ENCODE measurements around the gene RIMBP2.

The RIMBP2 gene

DNA sequence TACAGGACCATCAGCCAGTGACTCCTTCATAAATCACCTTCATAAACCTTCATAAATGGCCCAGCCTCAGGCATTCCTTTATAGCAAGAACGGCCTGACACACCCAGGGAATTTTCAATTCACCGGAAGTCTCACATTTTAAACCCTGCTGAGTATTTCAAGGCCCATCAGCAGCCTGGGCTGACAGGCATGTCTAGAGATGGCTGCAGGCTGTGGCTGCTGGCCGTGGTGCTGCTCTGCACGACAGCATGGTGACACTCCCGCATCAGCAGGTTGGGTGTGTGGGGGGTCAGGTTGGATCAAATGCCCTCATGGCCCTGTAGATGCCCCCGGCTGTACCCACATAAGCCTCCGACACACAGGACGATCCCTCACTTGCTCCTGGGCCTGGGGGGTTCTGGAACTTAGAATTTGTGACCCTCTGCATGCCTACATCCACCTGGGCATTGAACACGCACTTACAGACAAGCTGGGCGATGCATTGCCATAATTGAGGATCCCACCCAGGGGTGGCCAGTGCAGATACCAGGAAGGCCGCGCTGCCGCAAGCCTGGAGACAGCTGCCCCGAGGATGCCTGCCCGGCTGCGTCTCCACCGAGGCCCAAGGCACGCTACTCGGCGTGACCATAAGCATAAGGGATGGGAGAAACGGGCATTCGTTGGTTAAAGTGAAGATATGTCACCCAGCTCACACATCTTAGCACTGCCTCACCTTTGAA, 254.1 kb downstream of the RIMBP2 start:
- DNase-seq (ENCODE audit: low spot score), result no peak

GRCh38 chr12:130461447-130461815, 254.7 kb downstream of the RIMBP2 start:
- DNase-seq (ENCODE audit: low spot score), result no peak

DNA sequence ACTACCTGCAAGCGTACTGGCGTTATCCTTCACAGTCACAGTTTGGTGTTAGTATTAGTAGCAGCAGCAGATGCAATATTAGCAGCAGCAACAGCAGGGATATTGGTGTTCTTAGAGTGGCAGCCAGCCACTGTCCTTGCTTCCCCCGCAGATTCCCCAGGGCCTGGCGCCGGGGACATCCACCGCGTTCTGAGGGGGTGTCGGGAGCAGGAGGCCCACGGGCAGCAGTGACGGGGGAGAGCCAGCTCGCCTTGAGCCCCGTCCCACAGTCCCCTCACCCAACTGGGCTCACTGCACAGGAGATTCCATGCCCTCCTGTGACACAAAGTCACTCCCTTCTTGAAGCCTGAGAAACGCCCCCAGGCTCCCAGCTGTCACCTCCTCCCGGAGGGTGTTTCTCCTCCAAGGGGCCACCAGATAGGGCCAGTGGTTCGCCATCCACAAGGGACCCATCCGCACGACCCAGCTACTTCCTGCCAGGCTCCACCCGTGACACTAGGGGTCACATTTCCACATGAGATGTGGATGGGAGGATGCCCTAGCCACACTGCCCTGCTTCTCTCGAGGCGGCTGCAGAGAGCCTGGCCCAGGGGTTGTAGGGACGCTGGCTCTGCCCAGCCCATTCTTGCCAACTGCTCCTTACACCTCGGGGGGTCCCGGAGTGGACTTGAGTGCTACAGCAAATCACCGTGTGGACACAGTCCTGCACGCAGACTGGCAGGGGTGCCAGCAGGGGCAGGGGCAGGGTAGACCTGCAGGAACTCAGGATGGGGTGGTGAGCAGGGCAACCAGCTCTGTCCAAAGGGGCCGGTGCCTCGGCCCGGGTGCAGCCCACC, 255.3 kb downstream of the RIMBP2 start:
- DNase-seq (ENCODE audit: low spot score), result no peak

- DNase-seq (ENCODE audit: low spot score), result no peak
These were observed 256.2 kb downstream of the RIMBP2 start for GRCh38 chr12:130459916-130460315.

GRCh38 chr12:130458341-130458740, 257.8 kb downstream of the RIMBP2 start:
- DNase-seq (ENCODE audit: low spot score), result no peak

DNA sequence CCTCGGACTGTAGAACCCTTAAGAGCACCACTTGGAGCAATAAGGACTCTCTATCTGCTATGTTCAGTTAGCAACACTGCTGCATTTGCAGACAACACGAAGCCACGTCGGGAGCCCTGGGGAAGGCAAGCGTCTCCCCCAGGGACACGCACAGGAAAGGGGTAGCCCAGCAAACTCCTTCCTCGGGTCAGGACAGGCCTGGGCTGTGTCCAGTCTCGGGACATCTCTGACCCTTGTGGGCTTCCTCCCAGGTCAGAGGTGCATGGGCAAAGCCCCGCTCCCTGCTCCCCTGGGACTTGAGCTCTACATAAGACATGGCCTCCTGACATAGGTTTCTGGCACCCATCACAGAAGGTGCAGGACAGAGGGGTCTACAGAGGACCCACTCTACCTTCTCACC, 258.9 kb downstream of the RIMBP2 start:
- DNase-seq (ENCODE audit: low spot score), result no peak

GRCh38 chr12:130456375-130457199, 259.5 kb downstream of the RIMBP2 start:
- no peak for DNase-seq (ENCODE audit: low spot score)

DNA sequence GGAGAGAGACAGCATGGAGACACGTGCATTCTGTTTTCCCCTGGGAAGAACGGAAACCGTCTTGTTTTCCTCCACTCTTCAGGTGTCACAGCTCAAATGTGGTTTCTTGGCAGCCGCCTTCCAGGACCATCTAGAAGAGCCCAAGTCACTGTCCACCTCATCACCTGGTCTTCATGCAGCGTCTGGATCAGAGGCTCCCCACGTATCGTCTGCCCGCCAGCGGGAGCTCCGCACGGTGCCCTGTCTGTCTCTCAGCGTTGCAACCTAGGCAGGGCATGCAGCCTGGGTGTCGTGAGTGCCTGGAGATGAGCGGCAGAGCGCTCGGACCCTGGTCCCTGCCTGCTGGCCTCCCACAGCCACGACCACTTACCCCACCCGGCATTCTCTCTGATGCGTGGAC, 260.9 kb downstream of the RIMBP2 start:
- DNase-seq (ENCODE audit: low spot score), result no peak

- no peak for DNase-seq (ENCODE audit: low spot score)
These were observed 261.8 kb downstream of the RIMBP2 start for GRCh38 chr12:130454296-130454695.

- no peak for DNase-seq (ENCODE audit: low spot score)
These were observed 263.6 kb downstream of the RIMBP2 start for GRCh38 chr12:130452546-130452945.

- DNase-seq (ENCODE audit: low spot score), result no peak
These were observed 264.8 kb downstream of the RIMBP2 start for GRCh38 chr12:130451001-130451930.

DNA sequence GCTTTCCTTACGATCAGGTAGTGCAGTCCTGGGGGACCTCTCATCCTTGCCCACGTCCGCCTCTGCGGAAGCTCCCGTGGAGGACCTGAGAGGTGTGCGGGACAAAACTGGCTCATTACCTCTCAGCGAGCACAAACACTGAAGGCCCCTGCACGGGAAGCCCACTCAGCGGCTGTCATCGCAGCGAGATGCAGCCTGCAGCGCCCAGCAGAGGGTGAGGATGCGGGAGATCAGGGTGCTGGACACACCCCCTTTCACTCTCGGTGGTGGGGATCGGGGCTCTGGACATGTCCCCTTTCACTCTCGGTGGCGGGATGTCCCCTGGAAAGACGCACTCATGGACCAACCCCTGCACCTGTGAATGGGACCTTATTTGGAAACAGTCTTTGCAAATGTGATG, 266.8 kb downstream of the RIMBP2 start:
- no peak for DNase-seq (ENCODE audit: low spot score)

GRCh38 chr12:130448044-130448821, 267.9 kb downstream of the RIMBP2 start:
- no peak for DNase-seq (ENCODE audit: low spot score)

- no peak for DNase-seq (ENCODE audit: low spot score)
These were observed 268.5 kb downstream of the RIMBP2 start for GRCh38 chr12:130447655-130447965.

DNA sequence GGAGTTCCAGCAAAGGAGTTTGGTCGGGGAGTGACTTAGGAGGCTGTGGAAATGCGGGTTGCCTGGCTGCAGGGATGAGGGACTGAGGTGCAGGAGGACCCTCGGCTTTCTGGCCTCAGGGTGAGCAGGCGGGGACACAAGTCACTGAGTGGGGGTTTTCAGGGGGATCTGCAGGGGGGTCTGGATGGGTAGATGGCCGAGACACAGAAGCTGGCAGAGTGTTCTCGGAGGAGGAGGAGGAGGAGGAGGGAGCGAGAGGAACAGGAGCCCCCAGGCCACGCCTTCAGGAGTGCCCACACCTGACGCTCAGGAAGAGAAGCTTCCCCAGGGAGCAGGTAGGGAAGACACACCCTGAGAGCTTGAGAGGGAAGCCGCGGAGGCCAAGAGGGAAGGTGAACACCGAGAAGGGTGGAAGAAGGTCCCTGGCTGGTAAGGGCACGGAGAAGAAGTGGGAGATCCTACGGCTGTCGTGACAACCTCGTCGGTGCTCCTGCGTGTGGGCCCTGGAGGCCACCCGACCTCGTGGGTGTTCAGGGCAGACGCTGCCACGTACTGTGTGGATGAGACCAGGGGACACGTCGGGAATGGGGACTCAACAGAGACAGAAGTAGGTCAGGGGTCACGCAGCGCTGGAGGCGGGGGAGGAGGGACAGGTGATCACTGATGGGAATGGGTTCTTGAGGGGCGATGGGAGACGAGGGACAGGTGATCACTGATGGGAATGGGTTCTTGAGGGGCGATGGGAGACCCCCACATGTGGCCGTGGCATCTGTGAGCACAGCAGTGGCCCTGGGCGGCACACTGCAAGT, 269.0 kb downstream of the RIMBP2 start:
- no peak for DNase-seq (ENCODE audit: low spot score)

GRCh38 chr12:130444986-130445385, 271.1 kb downstream of the RIMBP2 start:
- no peak for DNase-seq (ENCODE audit: low spot score)

DNA sequence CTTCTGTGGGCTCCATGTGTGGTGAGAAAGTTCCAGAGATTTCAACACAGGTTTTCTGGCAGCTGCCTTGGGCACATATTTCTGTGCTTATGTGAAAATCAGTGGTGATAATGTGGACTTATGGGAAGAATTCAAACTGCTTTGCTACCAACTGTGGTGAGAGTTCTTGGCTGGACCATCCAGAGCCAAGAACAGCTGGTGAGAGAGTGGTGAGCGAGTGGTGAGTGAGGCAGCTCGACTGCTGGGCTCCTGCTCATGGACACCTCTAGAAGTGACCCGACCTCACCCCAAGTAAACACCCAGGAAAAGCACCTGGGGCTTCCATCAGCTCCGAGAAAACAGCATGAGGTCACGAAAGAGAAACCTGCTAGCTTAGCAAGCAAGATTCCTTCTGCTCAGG, 272.0 kb downstream of the RIMBP2 start:
- no peak for DNase-seq (ENCODE audit: low spot score)

GRCh38 chr12:130441771-130442760, 274.0 kb downstream of the RIMBP2 start:
- no peak for DNase-seq (ENCODE audit: low spot score)

Measured in HuH-7.5 (cell line).